ENCODE data around the gene CNTRL. TPM values are rescaled to one million over a fixed set of nuclear protein-coding genes. Genes with fewer than 3 reads are reported as not detected.

CNTRL gene
- total and polyA plus RNA-seq, 2 experiments from 2014 or later, result 3.4 to 7.9 TPM

GRCh38 chr9:121198512-121199042 lies 123.8 kb downstream of the CNTRL start:
- no peak for TF ChIP-seq CTCF (IDR thresholded peaks at IDR 0.05; ENCODE audit: poor library complexity)
- TF ChIP-seq EZH2 (IDR thresholded peaks at IDR 0.05; ENCODE audit: borderline replicate concordance), result no peak
- no peak for TF ChIP-seq EZH2phosphoT487 (IDR thresholded peaks at IDR 0.05; ENCODE audit: low read depth, severe bottlenecking, unreplicated experiment)
- WGBS (ENCODE audit: low lambda C conversion rate, missing lambda C conversion rate), result 26% methylated on average over 4 of the region's 4 CpGs
- H3K4me3 ChIP-seq, result no peak overlapping the region
- H3K4me1 ChIP-seq (ENCODE audit: insufficient read depth), result peaks cover 55% of the 10 kb centered on the region
- peak overlapping the region; percentile 94 for H3K4me2 ChIP-seq
- no peak overlapping the region for H3K27ac ChIP-seq
- H3K9me3 ChIP-seq (ENCODE audit: low read depth), result no peaks in the 10 kb centered on the region
- H3K36me3 ChIP-seq (replicated peaks; ENCODE audit: insufficient read depth, low read depth), result no peaks in the 10 kb centered on the region
- H3K9me2 ChIP-seq (replicated peaks; ENCODE audit: insufficient read depth), result no peaks in the 10 kb centered on the region
- no peak for DNase-seq (ENCODE audit: low spot score)
- H3K79me2 ChIP-seq, result peaks cover 79% of the 10 kb centered on the region
- H3K27me3 ChIP-seq, result no peaks in the 10 kb centered on the region
- H2AFZ ChIP-seq, result no peak overlapping the region
- H4K20me1 ChIP-seq (ENCODE audit: insufficient read depth, poor library complexity, severe bottlenecking), result peaks cover 74% of the 10 kb centered on the region

- H3K9me3 ChIP-seq (ENCODE audit: low read depth), result no peaks in the 10 kb centered on the region
- peaks cover 50% of the 10 kb centered on the region for H3K4me1 ChIP-seq (ENCODE audit: insufficient read depth)
- H3K27ac ChIP-seq, result peak overlapping the region; percentile 96
- H3K4me2 ChIP-seq, result peak overlapping the region; percentile 94
- H3K79me2 ChIP-seq, result peaks cover 66% of the 10 kb centered on the region
- H3K36me3 ChIP-seq (replicated peaks; ENCODE audit: insufficient read depth, low read depth), result no peaks in the 10 kb centered on the region
- H3K9me2 ChIP-seq (replicated peaks; ENCODE audit: insufficient read depth), result no peaks in the 10 kb centered on the region
- 16% methylated on average over 2 of the region's 2 CpGs for WGBS (ENCODE audit: low lambda C conversion rate, missing lambda C conversion rate)
- H4K20me1 ChIP-seq (ENCODE audit: insufficient read depth, poor library complexity, severe bottlenecking), result peaks cover 61% of the 10 kb centered on the region
- no peak for DNase-seq (ENCODE audit: low spot score)
- H3K4me3 ChIP-seq, result peak overlapping the region; percentile 90
- TF ChIP-seq EZH2 (IDR thresholded peaks at IDR 0.05; ENCODE audit: borderline replicate concordance) (no peak), CTCF (IDR thresholded peaks at IDR 0.05; ENCODE audit: poor library complexity) (no peak), EZH2phosphoT487 (IDR thresholded peaks at IDR 0.05; ENCODE audit: low read depth, severe bottlenecking, unreplicated experiment) (no peak)
- no peak overlapping the region for H2AFZ ChIP-seq
- H3K27me3 ChIP-seq, result no peaks in the 10 kb centered on the region
Observed at GRCh38 chr9:121199921-121200320, 125.2 kb downstream of the CNTRL start.

- Histone ChIP-seq H4K20me1 (ENCODE audit: insufficient read depth, poor library complexity, severe bottlenecking) (peaks cover 57% of the 10 kb centered on the region), H3K4me3 (peak overlapping the region; percentile 90), H3K4me1 (ENCODE audit: insufficient read depth) (peaks cover 45% of the 10 kb centered on the region), H3K9me3 (ENCODE audit: low read depth) (no peaks in the 10 kb centered on the region), H3K27me3 (no peaks in the 10 kb centered on the region), H3K4me2 (peak overlapping the region; percentile 94), H3K79me2 (peaks cover 61% of the 10 kb centered on the region), H3K27ac (peak overlapping the region; percentile 96), H2AFZ (no peak overlapping the region), H3K36me3 (replicated peaks; ENCODE audit: insufficient read depth, low read depth) (no peaks in the 10 kb centered on the region), H3K9me2 (replicated peaks; ENCODE audit: insufficient read depth) (no peaks in the 10 kb centered on the region)
- DNase-seq (ENCODE audit: low spot score), result peak; percentile 14
- 26% methylated on average over 4 of the region's 4 CpGs for WGBS (ENCODE audit: low lambda C conversion rate, missing lambda C conversion rate)
- no peak for TF ChIP-seq EZH2phosphoT487 (IDR thresholded peaks at IDR 0.05; ENCODE audit: low read depth, severe bottlenecking, unreplicated experiment)
- TF ChIP-seq EZH2 (IDR thresholded peaks at IDR 0.05; ENCODE audit: borderline replicate concordance), result no peak
- no peak for TF ChIP-seq CTCF (IDR thresholded peaks at IDR 0.05; ENCODE audit: poor library complexity)
Observed at GRCh38 chr9:121200356-121200755, 125.6 kb downstream of the CNTRL start.

Data from hepatocyte (in vitro differentiated cells).